Lower leg skin (tissue), 4 donors: Measurements from ENCODE around the gene HVCN1. TPM values are rescaled to one million over a fixed set of nuclear protein-coding genes. Genes with fewer than 3 reads are reported as not detected.
"Not testable (repeated sequence)": the region's sequence is repeated elsewhere in the genome, so short reads cannot be mapped to it uniquely, and the experiment has no call there.

Experiments
- DNase-seq, 2 donors: peaks; one replicate each; pipeline ENCODE4 v3.0.0-alpha.2; 2019; ENCODE audit warnings: low spot score in 2 of 2
- H3K4me3 ChIP-seq: fragments of 200-600 bp; sonication (generic); 2 replicates; pipeline ENCODE4 v1.5.1; 2017; ENCODE audit warnings: mild to moderate bottlenecking, low read depth; ENCODE audit not compliant: poor library complexity, severe bottlenecking
- CTCF ChIP-seq, 3 donors: fragments of 450-650 bp; IDR thresholded peaks; one replicate each; pipeline ENCODE4 v1.5.1; 2016; ENCODE audit warnings: antibody characterized with exemption in 3 of 3, mild to moderate bottlenecking in 3 of 3, moderate library complexity in 2 of 3
- POLR2A ChIP-seq, 2 donors: fragments of 450-650 bp; IDR thresholded peaks; one replicate each; pipeline ENCODE4 v1.6.1; 2016 to 2017; ENCODE audit warnings: antibody characterized with exemption in 2 of 2, mild to moderate bottlenecking in 1 of 2, moderate library complexity in 1 of 2
- WGBS, 2 donors: methylation state at CpG; one replicate each; pipeline ENCODE4 v1.1.5; 2018; 5-methylcytosine and 5-hydroxymethylcytosine counted together
- intact Hi-C: fragments of 100-400 bp; cut with DNase I; formaldehyde crosslinking; loops from one replicate; pipeline ENCODE4 v1.15.0; 2023; ENCODE audit warnings: low total_unique reads
- total RNA-seq, 4 donors: library from RNA; depleted of rRNA; stranded (reverse); fragments of >200 nt; gene quantifications; one replicate each; pipeline ENCODE4 v1.1.0, GENCODE V29; 2016

HVCN1 gene
- total RNA-seq, 4 donors from 2014 or later, result 2.2 to 3.5 (median 3.3) TPM

- WGBS, 2 donors, result 90 to 96% methylated on average over 2 of the region's 2 CpGs
- TF ChIP-seq CTCF (IDR thresholded peaks at IDR 0.05) (no peak), POLR2A (IDR thresholded peaks at IDR 0.05) (no peak)
- H3K4me3 ChIP-seq, result no peak overlapping the region
- no peak for DNase-seq
- intact Hi-C loops, result no loop called here
These were observed 42.6 kb upstream of the HVCN1 start for GRCh38 chr12:110731479-110731878.

GRCh38 chr12:110728628-110729027, 39.7 kb upstream of the HVCN1 start:
- no peak overlapping the region for H3K4me3 ChIP-seq
- 95 to 100% methylated on average over 1 of the region's 1 CpG for WGBS, 2 donors
- intact Hi-C loops, result no loop called here
- DNase-seq, result no peak
- no peak for TF ChIP-seq POLR2A (IDR thresholded peaks at IDR 0.05)
- TF ChIP-seq CTCF (IDR thresholded peaks at IDR 0.05), result no peak

GRCh38 chr12:110726708-110727369, 37.9 kb upstream of the HVCN1 start:
- H3K4me3 ChIP-seq, result no peak overlapping the region
- 86 to 90% methylated on average over 9 of the region's 9 CpGs for WGBS, 2 donors
- intact Hi-C loops, result loop anchor here (1.0 kb wide), 1 partner anchor 28 kb away; no protein-coding TSS in a partner anchor
- TF ChIP-seq CTCF (IDR thresholded peaks at IDR 0.05) (no peak), POLR2A (IDR thresholded peaks at IDR 0.05) (no peak)
- DNase-seq, result no peak

- WGBS, 2 donors, result 96 to 99% methylated on average over 4 of the region's 4 CpGs
- TF ChIP-seq POLR2A (IDR thresholded peaks at IDR 0.05) (no peak), CTCF (IDR thresholded peaks at IDR 0.05) (no peak)
- intact Hi-C loops, result no loop called here
- H3K4me3 ChIP-seq, result no peak overlapping the region
- DNase-seq, result no peak
These were observed 37.1 kb upstream of the HVCN1 start for GRCh38 chr12:110726028-110726427.

- WGBS, 2 donors, result 80 to 83% methylated on average over 4 of the region's 4 CpGs
- DNase-seq, result no peak
- TF ChIP-seq POLR2A (IDR thresholded peaks at IDR 0.05) (no peak), CTCF (IDR thresholded peaks at IDR 0.05) (no peak)
- intact Hi-C loops, result no loop called here
- no peak overlapping the region for H3K4me3 ChIP-seq
These were observed 36.4 kb upstream of the HVCN1 start for GRCh38 chr12:110725267-110725666.

- H3K4me3 ChIP-seq, DNase-seq, intact Hi-C loops: not testable (repeated sequence)
- 74 to 82% methylated on average over 3 of the region's 3 CpGs for WGBS, 2 donors
These were observed 34.0 kb upstream of the HVCN1 start for GRCh38 chr12:110722892-110723291.
